GM19193 (cell line): ENCODE data around the gene NRG2.

Experiments
- POLR2A ChIP-seq: IDR thresholded peaks from 4 replicates; pipeline ENCODE4 v1.6.1; 2011; ENCODE audit not compliant: insufficient read depth, insufficient read length; ENCODE audit errors: extremely low read depth

Gene NRG2

GRCh38 chr5:140042643-140043507, at the start of gene NRG2:
Gene NRG2 (minus strand): TSS chr5:140043299.
- peak; percentile 26 for TF ChIP-seq POLR2A

DNA sequence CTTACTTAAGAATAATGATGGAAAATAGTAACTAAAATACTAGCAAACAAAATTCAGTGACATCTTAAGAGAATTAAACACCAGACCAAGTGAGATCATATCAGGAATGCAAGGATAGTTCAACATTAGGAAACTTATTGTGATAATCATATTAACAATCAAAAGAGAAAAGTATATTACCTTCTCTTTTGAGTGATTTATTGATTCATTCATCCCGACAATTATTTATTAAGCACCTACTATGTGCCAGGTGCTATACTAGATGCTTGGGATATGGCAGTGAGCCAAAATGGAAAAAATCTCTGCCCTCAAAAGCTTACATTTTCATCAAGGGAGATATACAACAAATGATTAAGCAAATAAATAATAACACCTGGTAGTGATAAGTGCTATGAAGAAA, 47.2 kb upstream of the NRG2 start:
- no peak for TF ChIP-seq POLR2A

DNA sequence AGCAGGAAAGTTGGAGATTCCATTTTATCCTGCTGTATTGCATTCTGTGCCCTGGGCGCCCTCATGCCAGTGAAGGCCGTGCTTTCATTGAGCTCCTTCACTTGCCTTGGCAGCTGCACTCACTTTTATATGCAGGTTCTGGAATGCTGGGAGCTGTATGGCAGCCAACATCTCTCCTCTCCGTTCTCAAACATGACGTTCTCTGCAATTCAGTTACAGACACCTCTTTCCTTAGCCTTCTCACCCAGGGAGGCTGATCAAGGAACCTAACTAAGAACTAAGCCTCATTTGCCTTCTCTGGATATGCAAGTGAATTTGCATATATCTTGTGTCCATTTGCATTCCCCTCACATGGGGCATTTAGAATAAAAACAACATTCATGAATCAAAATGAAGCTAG, 41.4 kb upstream of the NRG2 start:
- no peak for TF ChIP-seq POLR2A

DNA sequence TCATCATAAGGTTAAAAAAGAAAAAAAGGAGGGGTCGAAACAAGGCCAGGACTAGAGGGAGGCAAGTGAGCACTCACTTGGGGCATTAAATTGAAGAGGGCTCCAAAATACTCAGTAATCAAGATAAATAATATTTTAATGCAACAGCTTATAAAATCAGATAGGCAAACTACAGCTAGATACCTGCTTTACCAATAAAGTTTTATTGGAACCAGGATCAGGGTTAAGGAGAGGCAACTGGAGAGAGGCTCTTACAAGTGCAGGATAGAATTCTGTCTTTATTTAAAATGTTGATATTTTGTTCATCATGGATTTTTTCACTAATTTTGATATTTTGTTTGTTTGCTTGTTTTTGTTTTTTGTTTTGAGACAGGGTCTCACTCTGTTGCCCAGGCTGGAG, 40.6 kb upstream of the NRG2 start:
- TF ChIP-seq POLR2A, result no peak

- TF ChIP-seq POLR2A, result no peak
Observed at GRCh38 chr5:140083120-140083519, 40.0 kb upstream of the NRG2 start.

GRCh38 chr5:140076788-140077187, 33.7 kb upstream of the NRG2 start:
- TF ChIP-seq POLR2A, result no peak

- TF ChIP-seq POLR2A, result no peak
Observed at GRCh38 chr5:140076142-140076541, 33.0 kb upstream of the NRG2 start.

DNA sequence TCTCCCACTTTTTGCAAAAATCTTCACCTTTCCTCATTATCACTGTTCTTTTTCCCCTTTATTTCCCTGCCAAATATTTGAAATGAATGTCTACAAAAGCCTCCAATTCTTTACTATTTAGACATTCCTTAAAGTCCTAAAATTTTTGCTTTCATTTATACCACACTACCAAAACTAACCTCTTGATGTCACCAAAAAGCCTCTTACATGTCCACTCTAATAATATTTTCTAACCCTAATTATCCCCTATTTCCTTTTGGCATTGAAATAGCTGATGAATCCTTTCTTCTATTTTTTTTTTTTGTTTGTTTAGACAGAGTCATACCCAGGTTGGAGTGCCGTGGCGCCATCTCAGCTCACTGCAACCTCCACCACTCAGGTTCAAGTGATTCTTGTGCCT, 32.3 kb upstream of the NRG2 start:
- TF ChIP-seq POLR2A, result no peak

DNA sequence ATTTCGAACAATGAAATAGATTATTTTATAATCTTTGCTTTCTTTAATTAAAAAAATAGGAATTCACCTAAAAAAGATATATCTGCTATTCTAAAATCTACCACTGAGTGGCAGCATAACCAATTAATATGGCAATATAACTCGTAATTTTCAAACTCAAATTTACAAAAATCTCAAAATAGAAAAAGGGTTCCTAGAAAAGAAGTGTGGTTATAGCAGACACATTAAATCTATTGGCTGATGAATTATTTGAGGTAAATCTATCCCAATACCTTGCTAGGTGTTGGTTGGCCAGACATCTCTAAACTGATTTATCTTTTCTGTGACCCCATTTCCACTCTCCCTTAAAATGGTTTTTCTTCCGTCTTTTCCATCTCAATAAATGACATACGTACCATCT, 30.2 kb upstream of the NRG2 start:
- TF ChIP-seq POLR2A, result no peak

DNA sequence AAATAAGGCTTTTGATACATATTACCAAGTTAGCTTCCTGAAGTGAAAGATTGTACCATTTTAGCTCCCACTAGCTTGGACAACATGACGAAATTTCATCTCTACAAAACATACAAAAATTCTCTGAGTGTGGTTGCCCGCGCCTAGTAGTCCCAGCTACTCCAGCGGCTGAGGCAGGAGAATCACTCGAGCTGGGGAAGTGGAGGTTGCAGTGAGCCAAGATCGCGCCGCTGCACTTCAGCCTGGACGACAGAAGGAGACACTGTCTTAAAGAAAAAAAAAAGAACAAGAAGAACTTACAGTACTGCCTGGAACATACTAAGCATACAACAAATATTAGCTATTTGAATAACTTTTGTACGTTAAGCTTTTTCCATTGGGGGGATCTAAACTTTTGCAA, 29.7 kb upstream of the NRG2 start:
- TF ChIP-seq POLR2A, result no peak

DNA sequence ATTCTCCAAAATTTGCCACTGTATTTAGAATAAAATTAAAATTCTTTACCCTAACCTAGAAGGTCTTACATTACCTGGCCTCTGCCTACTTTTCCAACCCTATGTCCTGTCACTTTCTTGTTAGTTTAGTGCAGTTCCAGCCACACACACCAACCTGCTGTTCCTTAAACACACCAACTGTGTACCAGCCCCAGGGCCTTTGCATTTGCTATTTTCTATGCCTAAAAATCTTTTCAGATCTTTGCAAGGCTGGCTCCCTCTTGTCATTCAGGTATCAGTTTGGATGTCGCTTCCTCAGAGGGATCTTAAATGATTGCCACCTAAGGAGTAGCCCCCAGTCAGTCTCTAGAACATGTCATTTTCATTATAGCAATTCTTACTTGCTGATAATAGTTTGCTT, 17.7 kb upstream of the NRG2 start:
- TF ChIP-seq POLR2A, result no peak

GRCh38 chr5:140058212-140058932, 15.3 kb upstream of the NRG2 start:
- TF ChIP-seq POLR2A, result no peak

- no peak for TF ChIP-seq POLR2A
Observed at GRCh38 chr5:140056880-140057279, 13.8 kb upstream of the NRG2 start.

- TF ChIP-seq POLR2A, result no peak
Observed at GRCh38 chr5:140055152-140055551, 12.1 kb upstream of the NRG2 start.

DNA sequence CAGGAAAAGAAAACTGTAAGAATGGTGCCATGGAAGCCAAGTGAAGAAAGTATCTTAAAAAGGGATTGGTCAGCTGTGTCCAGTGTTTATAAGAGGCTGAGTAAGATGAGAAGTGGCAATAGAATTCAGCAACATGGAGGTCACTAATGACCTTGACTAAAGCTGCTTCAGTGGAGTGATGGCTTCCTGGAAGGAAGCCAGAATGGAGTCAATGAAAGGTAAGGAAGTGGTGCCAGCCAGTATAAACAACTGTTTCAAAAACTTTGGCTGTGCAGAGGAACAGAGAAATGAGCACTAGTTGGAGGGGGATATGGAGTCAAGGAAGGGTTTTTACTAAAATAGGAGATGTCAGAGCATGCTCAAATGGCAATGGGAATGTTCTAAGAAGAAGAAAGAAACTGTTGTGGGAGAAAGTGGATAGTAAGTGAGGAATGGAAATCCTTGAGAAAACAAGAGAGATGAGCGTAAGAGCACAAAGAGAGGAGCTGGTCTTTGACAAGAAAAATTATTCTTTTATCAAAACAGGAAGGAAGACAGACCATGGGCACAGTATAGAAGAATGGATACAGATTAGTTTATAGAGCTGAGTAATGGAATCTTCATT, 11.1 kb upstream of the NRG2 start:
- no peak for TF ChIP-seq POLR2A

- TF ChIP-seq POLR2A, result no peak
Observed at GRCh38 chr5:140051950-140052349, 8.9 kb upstream of the NRG2 start.
